Mesenchymal stem cell (in vitro differentiated cells and primary cell): ENCODE results near the gene TES.

Experiments used
- DNase-seq: peaks from one replicate; pipeline ENCODE4 v3.0.0-alpha.2; 2013
- H2AFZ ChIP-seq: one replicate; pipeline ENCODE4 v1.6.1; 2013; ENCODE audit warnings: low read depth, mild to moderate bottlenecking, control low read depth, inconsistent platforms, low read length, moderate library complexity
- H2AK5ac ChIP-seq: 2 replicates; pipeline ENCODE4 v1.6.1; 2013; ENCODE audit warnings: low read length, moderate library complexity, mild to moderate bottlenecking, inconsistent platforms; ENCODE audit not compliant: severe bottlenecking
- H2BK120ac ChIP-seq: one replicate; pipeline ENCODE4 v1.6.1; 2013; ENCODE audit warnings: low read depth, mild to moderate bottlenecking, inconsistent platforms, low read length, moderate library complexity
- H2BK12ac ChIP-seq, 2 experiments: one replicate each; pipeline ENCODE4 v1.6.1; 2013; ENCODE audit warnings: inconsistent platforms in 2 of 2, low read length in 2 of 2, mild to moderate bottlenecking in 2 of 2, moderate library complexity in 2 of 2, control low read depth in 1 of 2
- H2BK15ac ChIP-seq: one replicate; pipeline ENCODE4 v1.6.1; 2013; ENCODE audit warnings: mild to moderate bottlenecking, low read depth, inconsistent platforms; ENCODE audit not compliant: poor library complexity, severe bottlenecking
- H2BK5ac ChIP-seq: 2 replicates; pipeline ENCODE4 v1.6.1; 2013; ENCODE audit warnings: low read depth, mild to moderate bottlenecking, low read length, control low read depth, inconsistent platforms; ENCODE audit not compliant: poor library complexity, severe bottlenecking
- H3K14ac ChIP-seq, 2 experiments: one replicate each; pipeline ENCODE4 v1.6.1; 2013; ENCODE audit warnings: inconsistent platforms in 2 of 2, low read length in 2 of 2, control low read depth in 1 of 2, mild to moderate bottlenecking in 1 of 2, moderate library complexity in 1 of 2
- H3K18ac ChIP-seq, 2 experiments: one replicate each; pipeline ENCODE4 v1.6.1; 2013; ENCODE audit warnings: inconsistent platforms in 2 of 2, low read length in 2 of 2, control low read depth in 1 of 2, low read depth in 1 of 2, mild to moderate bottlenecking in 1 of 2
- H3K23ac ChIP-seq, 2 experiments: one replicate each; pipeline ENCODE4 v1.6.1; 2013; ENCODE audit warnings: inconsistent platforms in 2 of 2, low read length in 2 of 2, mild to moderate bottlenecking in 2 of 2, moderate library complexity in 2 of 2, control low read depth in 1 of 2
- H3K27ac ChIP-seq: 2 replicates; pipeline ENCODE4 v1.5.1; 2013; ENCODE audit warnings: mild to moderate bottlenecking, moderate library complexity, low read length, control low read depth, inconsistent platforms; ENCODE audit not compliant: poor library complexity, severe bottlenecking
- H3K27me3 ChIP-seq, 2 experiments: 2 replicates each; pipeline versions ENCODE4 v1.6.1 to v1.7.0; 2013; ENCODE audit warnings: low read length in 2 of 2, mild to moderate bottlenecking in 2 of 2, moderate library complexity in 2 of 2, control low read depth in 1 of 2, inconsistent platforms in 1 of 2; ENCODE audit not compliant: control insufficient read depth in 1 of 2, insufficient read depth in 1 of 2
- H3K36me3 ChIP-seq, 2 experiments: 2 replicates each; pipeline versions ENCODE4 v1.6.1 to v1.7.0; 2013; ENCODE audit warnings: low read length in 2 of 2, control low read depth in 1 of 2, inconsistent platforms in 1 of 2, low read depth in 1 of 2, mild to moderate bottlenecking in 1 of 2; ENCODE audit not compliant: insufficient read depth in 2 of 2, control insufficient read depth in 1 of 2
- H3K4ac ChIP-seq, 2 experiments: one replicate each; pipeline ENCODE4 v1.6.1; 2013; ENCODE audit warnings: inconsistent platforms in 2 of 2, low read length in 2 of 2, mild to moderate bottlenecking in 2 of 2, moderate library complexity in 2 of 2, control low read depth in 1 of 2, low read depth in 1 of 2
- H3K4me1 ChIP-seq: 2 replicates; pipeline ENCODE4 v1.6.1; 2013; ENCODE audit warnings: low read depth, low read length, control low read depth; ENCODE audit not compliant: control insufficient read depth, insufficient read depth
- H3K4me2 ChIP-seq: 2 replicates; pipeline ENCODE4 v1.6.1; 2013; ENCODE audit warnings: low read length, mild to moderate bottlenecking, inconsistent platforms; ENCODE audit not compliant: poor library complexity, severe bottlenecking
- H3K4me3 ChIP-seq, 2 experiments: 2 replicates each; pipeline versions ENCODE4 v1.5.1 to v1.7.0; 2013; ENCODE audit warnings: low read length in 2 of 2, mild to moderate bottlenecking in 2 of 2, control low read depth in 1 of 2, low read depth in 1 of 2; ENCODE audit not compliant: insufficient read depth in 1 of 2
- H3K79me1 ChIP-seq: replicated peaks from 2 replicates; pipeline ENCODE4 v1.6.1; 2013; ENCODE audit warnings: mild to moderate bottlenecking, control low read depth, low read length, inconsistent platforms; ENCODE audit not compliant: poor library complexity, severe bottlenecking
- H3K9ac ChIP-seq: 2 replicates; pipeline ENCODE4 v1.7.0; 2013; ENCODE audit warnings: mild to moderate bottlenecking, low read length, moderate library complexity
- H3K9me3 ChIP-seq: 2 replicates; pipeline ENCODE4 v1.7.0; 2013; ENCODE audit warnings: mild to moderate bottlenecking, low read length; ENCODE audit not compliant: control insufficient read depth
- H4K8ac ChIP-seq: one replicate; pipeline ENCODE4 v1.6.1; 2013; ENCODE audit warnings: inconsistent platforms, mild to moderate bottlenecking, low read length, moderate library complexity
- H4K91ac ChIP-seq: one replicate; pipeline ENCODE4 v1.6.1; 2013; ENCODE audit warnings: mild to moderate bottlenecking, low read length, inconsistent platforms
- WGBS: methylation state at CpG from one replicate; pipeline ENCODE4 v1.1.7; 2013; ENCODE audit warnings: mixed read lengths; 5-methylcytosine and 5-hydroxymethylcytosine counted together

The TES gene

GRCh38 chr7:116169060-116169459 is 41.3 kb upstream of the TES start:
- Histone ChIP-seq H3K4ac (no peak overlapping the region), H4K91ac (no peak overlapping the region), H3K4me3 (no peak overlapping the region), H3K4me1 (peaks cover 2% of the 10 kb centered on the region), H2AK5ac (no peak overlapping the region), H2BK12ac (no peak overlapping the region), H3K27me3 (no peaks in the 10 kb centered on the region), H3K9ac (no peak overlapping the region), H2BK15ac (no peak overlapping the region), H2BK5ac (no peak overlapping the region), H4K8ac (no peak overlapping the region), H3K14ac (no peak overlapping the region), H3K4me2 (no peak overlapping the region), H2BK120ac (no peak overlapping the region), H3K23ac (no peak overlapping the region), H3K9me3 (no peaks in the 10 kb centered on the region), H3K27ac (peak overlapping the region; percentile 87), H2AFZ (no peak overlapping the region), H3K18ac (peak overlapping the region in 1 of 2 experiments; percentile 52), H3K79me1 (no peaks in the 10 kb centered on the region), H3K36me3 (no peaks in the 10 kb centered on the region)
- DNase-seq = peak; percentile 31
- no CpG with 5 or more reads among the region's 1 CpG for WGBS

- Histone ChIP-seq H3K9me3 (no peaks in the 10 kb centered on the region), H2AK5ac (peak overlapping the region; percentile 50), H3K4me3 (no peak overlapping the region), H2BK15ac (no peak overlapping the region), H3K23ac (no peak overlapping the region), H3K27ac (no peak overlapping the region), H3K18ac (no peak overlapping the region), H3K4ac (no peak overlapping the region), H3K4me2 (no peak overlapping the region), H3K36me3 (no peaks in the 10 kb centered on the region), H4K8ac (no peak overlapping the region), H2BK12ac (no peak overlapping the region), H4K91ac (no peak overlapping the region), H2BK120ac (no peak overlapping the region), H2AFZ (no peak overlapping the region), H2BK5ac (no peak overlapping the region), H3K4me1 (peaks cover 2% of the 10 kb centered on the region), H3K14ac (no peak overlapping the region), H3K79me1 (no peaks in the 10 kb centered on the region), H3K9ac (no peak overlapping the region), H3K27me3 (no peaks in the 10 kb centered on the region)
- DNase-seq = no peak
Observed at GRCh38 chr7:116170180-116170579, 40.2 kb upstream of the TES start.

- no peak overlapping the region for H3K14ac ChIP-seq
Observed at GRCh38 chr7:116171094-116171493, 39.2 kb upstream of the TES start.

GRCh38 chr7:116172353-116172752 is 38.0 kb upstream of the TES start:
- Histone ChIP-seq H3K27me3 (no peaks in the 10 kb centered on the region), H3K4ac (no peak overlapping the region), H3K4me2 (no peak overlapping the region), H3K4me3 (no peak overlapping the region), H2AFZ (no peak overlapping the region), H3K4me1 (peaks cover 2% of the 10 kb centered on the region), H3K27ac (no peak overlapping the region), H2BK120ac (no peak overlapping the region), H3K14ac (no peak overlapping the region), H2BK12ac (no peak overlapping the region), H3K79me1 (no peaks in the 10 kb centered on the region), H3K36me3 (no peaks in the 10 kb centered on the region), H2AK5ac (no peak overlapping the region), H3K9ac (no peak overlapping the region), H2BK15ac (no peak overlapping the region), H4K91ac (no peak overlapping the region), H2BK5ac (no peak overlapping the region), H4K8ac (no peak overlapping the region), H3K23ac (no peak overlapping the region), H3K18ac (no peak overlapping the region), H3K9me3 (no peaks in the 10 kb centered on the region)
- DNase-seq = peak; percentile 63

More at GRCh38 chr7:116171094-116171493, 39.2 kb upstream of the TES start:
- Histone ChIP-seq H3K27ac (no peak overlapping the region), H3K18ac (no peak overlapping the region), H4K8ac (no peak overlapping the region), H3K27me3 (no peaks in the 10 kb centered on the region), H2AK5ac (no peak overlapping the region), H3K4me3 (no peak overlapping the region), H2AFZ (no peak overlapping the region), H3K79me1 (no peaks in the 10 kb centered on the region), H3K9me3 (no peaks in the 10 kb centered on the region), H3K9ac (no peak overlapping the region), H3K4me2 (no peak overlapping the region), H4K91ac (no peak overlapping the region), H3K36me3 (no peaks in the 10 kb centered on the region), H2BK12ac (no peak overlapping the region), H2BK15ac (no peak overlapping the region), H2BK120ac (no peak overlapping the region), H3K4me1 (peaks cover 2% of the 10 kb centered on the region), H2BK5ac (no peak overlapping the region), H3K4ac (no peak overlapping the region), H3K23ac (no peak overlapping the region)
- WGBS = 100% methylated on average over 1 of the region's 2 CpGs
- no peak for DNase-seq
